Esophagus squamous epithelium (tissue), 4 donors: ENCODE measurements around the gene GREB1.

Experiments used
- CTCF ChIP-seq, 6 experiments: fragments of 450-650 bp in 4 of 6; fragments of 200-600 bp in 2 of 6; sonication (generic) in 2 of 6; IDR thresholded peaks; one replicate each; pipeline ENCODE4 v1.5.1; 2016 to 2019; ENCODE audit warnings: antibody characterized with exemption in 6 of 6, mild to moderate bottlenecking in 4 of 6, moderate library complexity in 4 of 6
- POLR2A ChIP-seq, 4 donors: fragments of 450-650 bp; IDR thresholded peaks; one replicate each; pipeline ENCODE4 v1.6.1; 2017; ENCODE audit warnings: antibody characterized with exemption in 4 of 4, mild to moderate bottlenecking in 4 of 4, moderate library complexity in 3 of 4

- TF ChIP-seq CTCF (IDR thresholded peaks at IDR 0.05), result no peak
- TF ChIP-seq POLR2A (IDR thresholded peaks at IDR 0.05), result no peak
These were observed 152.1 kb downstream of the GREB1 start for GRCh38 chr2:11685906-11686470.
